Measurements from ENCODE around the gene NOM1.

The NOM1 gene

GRCh38 chr7:156985101-156985992 is 35.8 kb downstream of the NOM1 start:
- DNase-seq, result no peak

GRCh38 chr7:156986378-156986777 is 36.9 kb downstream of the NOM1 start:
- DNase-seq, result no peak

GRCh38 chr7:156988343-156989185 is 39.1 kb downstream of the NOM1 start:
- DNase-seq, result no peak

GRCh38 chr7:156989766-156990535 is 40.4 kb downstream of the NOM1 start:
- DNase-seq, result no peak

- DNase-seq, result no peak
These were observed 43.8 kb downstream of the NOM1 start for GRCh38 chr7:156993021-156993924.

GRCh38 chr7:156993925-156994235 is 44.4 kb downstream of the NOM1 start:
- DNase-seq, result no peak

GRCh38 chr7:156994417-156994816 is 44.9 kb downstream of the NOM1 start:
- DNase-seq, result no peak

- no peak for DNase-seq
These were observed 49.8 kb downstream of the NOM1 start for GRCh38 chr7:156998988-156999957.

GRCh38 chr7:156999958-157000726 is 50.6 kb downstream of the NOM1 start:
- no peak for DNase-seq

GRCh38 chr7:157000741-157001653 is 51.5 kb downstream of the NOM1 start:
- no peak for DNase-seq

- no peak for DNase-seq
These were observed 52.7 kb downstream of the NOM1 start for GRCh38 chr7:157001920-157002818.

GRCh38 chr7:157002819-157003421 is 53.4 kb downstream of the NOM1 start:
- DNase-seq, result no peak

- no peak for DNase-seq
These were observed 53.9 kb downstream of the NOM1 start for GRCh38 chr7:157003445-157003755.

- no peak for DNase-seq
These were observed 54.4 kb downstream of the NOM1 start for GRCh38 chr7:157003756-157004520.

GRCh38 chr7:157004521-157005455 is 55.3 kb downstream of the NOM1 start:
- no peak for DNase-seq
